Endothelial cell of umbilical vein (primary cell): ENCODE data around the gene DOCK4.

Experiments used
- EZH2 ChIP-seq: IDR thresholded peaks from 2 replicates; pipeline ENCODE4 v1.6.1; 2012; ENCODE audit warnings: borderline replicate concordance, low read depth, mild to moderate bottlenecking, moderate library complexity, low read length, inconsistent platforms; ENCODE audit not compliant: severe bottlenecking
- FOS ChIP-seq: IDR thresholded peaks from 2 replicates; pipeline ENCODE4 v1.6.1; 2011; ENCODE audit warnings: mild to moderate bottlenecking, low read length, moderate library complexity, borderline replicate concordance; ENCODE audit not compliant: insufficient read depth
- JUN ChIP-seq: IDR thresholded peaks from 2 replicates; pipeline ENCODE4 v1.6.1; 2011; ENCODE audit warnings: borderline replicate concordance, low read depth; ENCODE audit not compliant: insufficient read length, insufficient read depth
- MAX ChIP-seq: IDR thresholded peaks from 2 replicates; pipeline ENCODE4 v1.6.1; 2011; ENCODE audit not compliant: insufficient read depth, insufficient read length
- MYC ChIP-seq: IDR thresholded peaks from one replicate; pipeline ENCODE4 v1.6.1; 2011; ENCODE audit warnings: mild to moderate bottlenecking, low read depth, low read length
- POLR2A ChIP-seq: IDR thresholded peaks from 2 replicates; pipeline ENCODE4 v1.6.1; 2012; ENCODE audit warnings: low read depth, mild to moderate bottlenecking, control low read depth, low read length
- POLR2AphosphoS5 ChIP-seq: IDR thresholded peaks from 2 replicates; pipeline ENCODE4 v1.6.1; 2012; ENCODE audit warnings: low read depth, mild to moderate bottlenecking, control low read depth, low read length, moderate library complexity; ENCODE audit not compliant: insufficient read depth
- TF ChIP-seq, protein P1 (sequence below), 2 donors: IDR thresholded peaks; 1 replicate in 1 of 2; 2 replicates in 1 of 2; pipeline ENCODE4 v1.5.1; 2011; ENCODE audit warnings: low read length in 2 of 2, mild to moderate bottlenecking in 2 of 2, moderate library complexity in 2 of 2, control low read depth in 1 of 2, inconsistent platforms in 1 of 2, low read depth in 1 of 2; ENCODE audit not compliant: insufficient read depth in 1 of 2; ENCODE audit errors: extremely low read depth in 1 of 2

GRCh38 chr7:111762799-111763198, 443.4 kb downstream of the DOCK4 start:
- TF ChIP-seq MYC, result no peak
- TF ChIP-seq, protein P1, sequence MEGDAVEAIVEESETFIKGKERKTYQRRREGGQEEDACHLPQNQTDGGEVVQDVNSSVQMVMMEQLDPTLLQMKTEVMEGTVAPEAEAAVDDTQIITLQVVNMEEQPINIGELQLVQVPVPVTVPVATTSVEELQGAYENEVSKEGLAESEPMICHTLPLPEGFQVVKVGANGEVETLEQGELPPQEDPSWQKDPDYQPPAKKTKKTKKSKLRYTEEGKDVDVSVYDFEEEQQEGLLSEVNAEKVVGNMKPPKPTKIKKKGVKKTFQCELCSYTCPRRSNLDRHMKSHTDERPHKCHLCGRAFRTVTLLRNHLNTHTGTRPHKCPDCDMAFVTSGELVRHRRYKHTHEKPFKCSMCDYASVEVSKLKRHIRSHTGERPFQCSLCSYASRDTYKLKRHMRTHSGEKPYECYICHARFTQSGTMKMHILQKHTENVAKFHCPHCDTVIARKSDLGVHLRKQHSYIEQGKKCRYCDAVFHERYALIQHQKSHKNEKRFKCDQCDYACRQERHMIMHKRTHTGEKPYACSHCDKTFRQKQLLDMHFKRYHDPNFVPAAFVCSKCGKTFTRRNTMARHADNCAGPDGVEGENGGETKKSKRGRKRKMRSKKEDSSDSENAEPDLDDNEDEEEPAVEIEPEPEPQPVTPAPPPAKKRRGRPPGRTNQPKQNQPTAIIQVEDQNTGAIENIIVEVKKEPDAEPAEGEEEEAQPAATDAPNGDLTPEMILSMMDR (IDR thresholded peaks at IDR 0.05; ENCODE audit: extremely low read depth in 1 of 2, insufficient read depth in 1 of 2, low read depth in 1 of 2, low read length in 2 of 2), result no peak
- no peak for TF ChIP-seq POLR2A
- TF ChIP-seq EZH2, result no peak
- TF ChIP-seq POLR2AphosphoS5, result no peak
- no peak for TF ChIP-seq JUN
- TF ChIP-seq MAX, result no peak
- TF ChIP-seq FOS, result no peak
